ENCODE results near the gene KCNQ1. TPM values are rescaled to one million over a fixed set of nuclear protein-coding genes. Genes with fewer than 3 reads are reported as not detected.

Gene KCNQ1
- total RNA-seq, 1 donor from 2014 or later: 96.4 TPM

DNA sequence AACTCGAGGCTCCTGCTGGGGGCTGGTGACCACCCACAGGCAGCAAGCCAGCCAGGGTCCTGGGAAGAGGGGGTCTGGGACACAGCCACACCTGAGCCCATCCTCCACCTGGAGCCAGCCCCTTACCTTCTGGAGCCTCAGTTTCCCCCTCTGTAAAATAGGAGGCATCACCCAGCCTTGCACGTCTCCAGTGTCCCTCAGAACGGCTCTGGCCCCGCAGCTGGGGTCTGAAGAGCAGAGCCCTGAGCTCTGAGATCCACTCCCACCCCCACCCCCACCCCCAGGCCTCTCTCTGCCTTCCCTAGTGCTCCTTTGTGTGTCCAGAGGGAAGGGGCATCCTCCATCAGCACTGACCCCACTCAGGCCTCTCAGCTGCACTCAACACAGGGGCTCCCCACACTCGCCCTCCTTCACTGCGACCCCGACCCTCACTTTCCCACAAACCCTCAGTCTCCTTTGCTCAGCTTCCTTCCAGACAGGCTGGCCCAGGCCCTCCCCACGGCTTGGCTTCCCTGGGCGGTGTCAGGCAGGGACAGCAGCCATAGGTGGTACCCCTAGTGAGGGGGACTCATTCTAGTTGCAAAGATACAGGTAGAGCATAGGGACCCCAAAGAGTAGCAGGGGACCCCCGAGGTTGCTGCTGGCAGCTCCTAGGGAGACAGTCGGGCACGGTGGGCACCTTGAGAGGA, 288.3 kb downstream of the KCNQ1 start:
- DNase-seq (ENCODE audit: low spot score): no peak

- DNase-seq (ENCODE audit: low spot score): no peak
These were observed 289.6 kb downstream of the KCNQ1 start for GRCh38 chr11:2734181-2735052.

DNA sequence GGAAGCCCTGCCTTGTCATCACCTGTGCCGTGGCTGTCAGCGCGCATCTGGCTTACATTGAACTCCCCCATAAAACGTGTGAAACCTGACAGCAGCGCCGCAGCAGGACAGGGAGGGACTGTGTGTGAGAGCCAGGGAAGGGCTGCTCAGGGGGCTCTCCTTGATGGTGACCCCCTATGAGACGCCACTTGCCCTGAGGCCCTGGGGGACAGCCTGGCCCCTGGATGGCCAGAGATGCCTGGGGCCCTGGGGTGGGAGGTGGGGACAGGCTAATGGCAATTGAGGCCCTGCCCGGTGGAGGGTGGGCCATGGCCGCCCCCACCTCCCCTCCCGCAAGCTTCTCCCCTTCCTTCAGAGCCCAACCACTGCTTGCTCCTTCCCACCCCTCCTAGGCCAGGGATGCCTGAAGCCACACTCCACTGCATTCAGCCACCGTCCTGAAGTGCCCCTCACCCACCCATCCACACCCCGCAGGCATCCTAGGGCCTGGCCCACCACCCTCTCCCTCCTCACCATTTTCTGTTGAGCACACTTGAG, 290.3 kb downstream of the KCNQ1 start:
- DNase-seq (ENCODE audit: low spot score): no peak

- DNase-seq (ENCODE audit: low spot score): no peak
These were observed 291.9 kb downstream of the KCNQ1 start for GRCh38 chr11:2736577-2737225.

- no peak for DNase-seq (ENCODE audit: low spot score)
These were observed 292.4 kb downstream of the KCNQ1 start for GRCh38 chr11:2737226-2737590.

GRCh38 chr11:2737866-2738265, 293.1 kb downstream of the KCNQ1 start:
- no peak for DNase-seq (ENCODE audit: low spot score)

- no peak for DNase-seq (ENCODE audit: low spot score)
These were observed 294.0 kb downstream of the KCNQ1 start for GRCh38 chr11:2738551-2739431.

DNA sequence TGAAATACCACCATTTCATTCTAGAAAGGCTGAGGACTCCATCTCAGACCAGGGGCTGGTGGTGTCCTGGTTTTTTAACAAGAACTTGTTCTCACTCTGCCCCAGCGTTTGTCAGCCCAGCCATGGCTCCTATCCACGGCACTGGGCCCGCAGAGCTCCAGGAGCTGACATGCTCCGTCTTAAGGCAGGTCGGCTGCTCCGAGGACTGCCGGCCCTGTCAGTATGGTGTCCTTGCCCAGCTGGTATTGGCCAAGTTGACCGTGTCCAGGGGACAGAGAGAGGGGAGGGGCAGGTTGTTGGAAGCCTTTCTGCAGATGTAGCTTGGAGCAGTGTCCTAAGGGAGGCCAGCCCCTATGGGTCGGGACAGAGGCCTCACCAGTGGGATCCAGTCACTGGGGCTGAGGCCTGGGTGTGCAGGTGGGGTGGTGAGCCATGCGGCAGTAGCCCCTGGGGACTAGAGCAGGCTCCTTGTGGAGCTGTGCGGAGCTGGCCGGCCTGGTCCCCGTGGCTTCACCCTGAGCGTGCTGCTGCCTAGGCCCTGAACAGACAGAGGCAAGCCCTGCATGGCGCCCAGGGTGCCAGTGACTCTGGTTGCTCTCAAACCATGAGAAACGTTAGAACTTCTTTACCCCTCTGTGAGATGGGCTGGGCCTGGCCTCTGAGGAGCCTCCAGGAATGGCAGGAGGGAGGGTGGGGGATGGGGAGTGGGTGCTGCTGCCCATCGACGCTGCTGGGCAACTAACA, 294.9 kb downstream of the KCNQ1 start:
- DNase-seq (ENCODE audit: low spot score): no peak

DNA sequence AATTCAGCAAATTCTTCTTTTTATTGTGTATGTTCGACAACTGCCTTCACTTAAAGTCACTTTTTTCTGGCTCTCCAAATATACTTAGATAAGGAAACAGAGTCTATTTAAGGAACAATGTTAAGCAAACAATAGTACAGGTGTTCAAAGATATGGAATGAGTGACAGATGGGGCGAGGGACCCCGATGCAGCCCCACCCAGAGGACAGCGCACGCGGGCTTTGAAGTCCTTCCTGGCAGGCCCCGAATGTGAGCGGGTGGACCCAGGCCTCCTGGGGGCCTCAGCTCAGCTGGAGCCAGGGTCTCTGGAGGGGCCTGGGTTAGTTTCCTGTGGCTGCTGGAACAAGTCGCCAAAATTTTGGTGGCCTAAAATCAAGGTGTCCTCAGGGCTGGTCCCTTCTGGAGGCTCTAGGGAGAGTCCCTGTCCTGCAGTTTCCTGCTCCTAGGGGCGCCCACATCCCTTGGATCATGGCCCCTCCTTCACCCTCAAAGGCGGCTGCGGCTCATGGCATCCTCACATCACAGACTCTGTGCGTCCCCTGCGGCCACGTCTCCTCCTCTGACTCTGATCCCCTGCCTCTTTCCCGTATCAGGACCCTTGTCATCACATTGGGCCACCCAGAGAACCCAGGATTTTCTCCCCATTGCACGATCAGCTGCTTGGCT, 295.6 kb downstream of the KCNQ1 start:
- DNase-seq (ENCODE audit: low spot score): no peak

DNA sequence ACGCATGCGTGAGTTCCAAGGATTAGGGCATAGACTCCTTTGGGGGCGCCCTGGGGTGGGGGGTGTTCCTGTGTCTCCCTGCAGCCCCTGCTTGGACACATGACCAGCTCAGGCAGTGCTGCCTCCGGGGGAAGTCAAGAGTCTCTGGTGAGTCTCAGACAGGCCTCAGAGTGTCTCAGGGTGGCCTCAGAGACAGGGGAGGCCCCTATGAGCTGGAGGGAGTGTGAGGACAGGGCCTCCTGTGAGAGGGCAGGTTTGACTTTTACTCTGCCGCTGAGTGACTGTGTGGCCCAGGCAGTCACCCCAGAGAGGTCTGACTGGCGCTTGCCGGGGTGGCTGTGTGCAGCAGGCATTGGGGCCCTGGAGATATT, 296.2 kb downstream of the KCNQ1 start:
- no peak for DNase-seq (ENCODE audit: low spot score)

DNA sequence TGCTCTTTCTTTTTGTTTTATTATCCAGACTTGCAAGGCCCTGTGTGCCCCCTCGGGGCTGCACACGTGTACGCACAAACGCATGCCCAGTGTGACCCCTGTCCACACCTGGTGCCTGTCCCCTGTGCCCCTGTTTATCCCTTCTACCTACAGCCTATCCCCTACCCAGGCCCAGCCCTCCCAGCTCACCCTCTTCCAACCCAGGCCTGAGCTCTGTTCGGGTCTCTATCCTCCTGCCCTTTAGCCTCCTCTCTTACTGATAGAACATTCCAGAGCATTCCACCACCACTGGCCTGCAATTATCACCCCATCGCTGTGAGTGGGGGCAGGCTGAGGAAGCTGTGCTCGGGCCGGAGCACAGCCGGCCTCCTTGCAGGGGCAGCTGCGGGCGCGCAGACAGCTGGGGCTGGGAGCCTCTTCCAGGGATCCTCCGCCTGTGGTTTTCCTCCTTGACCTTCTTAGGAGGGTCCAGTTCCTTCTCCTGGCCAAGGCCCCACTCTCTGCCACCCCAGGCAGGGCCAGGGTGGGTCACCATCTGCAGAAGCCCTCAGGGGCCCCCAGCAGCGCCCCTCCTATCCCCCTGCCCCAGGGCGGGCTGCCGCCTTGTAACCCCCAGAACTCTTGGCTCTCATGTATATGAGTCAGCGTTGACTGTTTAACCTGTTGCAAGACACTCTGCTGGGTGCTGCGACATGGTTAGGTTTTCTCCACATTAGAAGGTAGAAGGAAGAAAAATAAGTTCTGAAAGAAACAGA, 296.7 kb downstream of the KCNQ1 start:
- peak; percentile 29 for DNase-seq (ENCODE audit: low spot score)

GRCh38 chr11:2742201-2742600, 297.4 kb downstream of the KCNQ1 start:
- DNase-seq (ENCODE audit: low spot score): no peak

DNA sequence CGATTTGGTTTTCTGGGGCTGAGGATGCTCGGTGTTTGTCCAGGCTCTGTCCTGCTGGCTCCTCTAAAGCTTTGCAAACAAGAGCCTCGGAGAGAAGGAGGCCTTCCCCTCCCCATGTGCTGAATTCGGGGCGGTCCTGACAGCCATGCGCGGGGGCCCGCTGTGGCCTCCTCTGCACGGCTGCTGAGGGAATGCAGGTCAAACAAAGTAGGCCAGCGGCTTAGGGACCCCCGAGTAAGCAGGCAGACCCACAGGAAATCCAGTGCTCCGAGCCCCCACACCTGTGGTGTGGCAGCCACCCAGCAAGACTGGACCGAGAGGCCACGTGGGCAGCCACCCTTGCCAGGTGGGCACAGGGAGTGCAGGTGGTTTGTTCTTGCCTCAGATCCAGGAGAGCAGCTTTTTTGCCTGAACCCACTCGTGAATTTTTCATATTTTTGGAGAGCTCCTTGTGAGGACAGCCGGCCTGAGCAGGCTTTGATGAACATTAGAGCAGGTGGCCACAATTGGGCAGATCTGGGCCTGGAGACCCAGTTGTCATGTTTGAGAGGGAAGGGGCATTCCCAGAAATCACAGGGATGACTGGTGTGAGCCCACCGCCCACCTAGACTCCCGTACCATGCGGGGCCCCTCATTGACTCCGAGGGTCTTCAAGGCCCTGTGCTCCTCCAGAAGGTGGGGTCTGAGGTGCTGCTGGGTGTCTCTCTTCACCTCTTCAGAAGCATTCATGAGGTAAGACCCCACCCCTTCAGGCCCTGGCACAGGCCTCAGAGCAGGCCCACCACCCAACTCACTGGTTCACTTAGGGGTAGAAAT, 298.0 kb downstream of the KCNQ1 start:
- no peak for DNase-seq (ENCODE audit: low spot score)

DNA sequence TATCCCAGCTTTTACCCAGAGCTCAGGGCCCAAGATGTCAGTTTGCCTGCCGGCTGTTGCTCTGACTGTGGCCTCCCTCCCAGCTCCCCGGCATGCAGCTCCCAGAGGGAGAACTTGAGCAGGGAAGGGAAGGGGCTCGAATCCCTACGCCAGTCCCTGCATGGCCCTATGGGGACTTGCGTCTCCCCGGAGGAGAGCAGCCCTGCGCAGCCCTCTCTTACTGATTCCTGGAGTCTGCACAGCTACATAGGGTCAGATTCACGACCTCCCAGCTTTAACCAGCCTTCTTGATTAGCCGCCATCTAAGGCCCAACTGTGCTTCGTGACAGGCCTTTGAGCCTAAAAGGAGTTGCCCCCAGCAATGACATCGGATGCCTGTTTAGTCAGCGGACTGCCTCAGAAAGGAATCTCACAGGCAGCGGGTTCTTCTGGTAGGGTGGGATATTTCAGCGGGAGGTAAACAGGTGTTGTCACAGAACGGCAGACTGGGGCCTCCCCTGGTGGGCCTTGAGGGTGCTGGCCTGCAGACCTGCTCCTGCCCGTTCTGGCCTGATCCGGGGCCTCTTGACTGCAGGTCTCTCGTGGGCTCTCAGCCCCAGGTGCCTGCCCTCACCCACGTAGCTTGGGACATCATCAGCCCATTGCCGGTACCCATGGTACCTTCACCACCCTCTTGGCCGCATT, 298.8 kb downstream of the KCNQ1 start:
- DNase-seq (ENCODE audit: low spot score): no peak

GRCh38 chr11:2744166-2744565, 299.4 kb downstream of the KCNQ1 start:
- no peak for DNase-seq (ENCODE audit: low spot score)

DNA sequence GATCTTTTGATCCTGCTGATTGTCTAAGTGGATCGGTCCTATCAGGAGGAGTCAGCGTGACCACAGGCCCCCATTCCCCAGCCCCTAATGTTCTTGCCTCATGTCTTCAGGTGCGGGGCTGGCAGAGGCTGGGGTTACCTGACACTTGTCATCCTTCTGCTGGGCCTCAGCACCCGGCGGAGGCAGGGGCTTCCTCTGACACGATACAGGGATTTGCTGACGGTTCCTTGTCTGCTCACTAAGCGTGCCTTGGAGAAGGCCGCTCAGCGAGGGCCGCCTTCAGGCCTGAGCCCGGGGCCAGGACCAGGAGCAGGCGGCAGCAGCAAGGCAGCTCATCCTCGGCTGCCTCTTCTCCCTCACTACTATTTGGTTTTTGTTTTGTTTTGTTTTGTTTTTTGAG, 300.7 kb downstream of the KCNQ1 start:
- no peak for DNase-seq (ENCODE audit: low spot score)

GRCh38 chr11:2746401-2747247, 301.8 kb downstream of the KCNQ1 start:
- no peak for DNase-seq (ENCODE audit: low spot score)

Measured in mucosa of gallbladder (tissue), 1 donor.